Peyer's patch (tissue), 4 donors: ENCODE data around the gene DHRS4.

ENCODE experiments used
- POLR2A ChIP-seq, 2 donors: fragments of 450-650 bp; IDR thresholded peaks; one replicate each; pipeline ENCODE4 v1.5.1; 2017; ENCODE audit warnings: antibody characterized with exemption in 2 of 2, mild to moderate bottlenecking in 2 of 2, moderate library complexity in 2 of 2
- TF ChIP-seq, protein P1 (sequence below), 6 experiments: fragments of 450-650 bp in 4 of 6; fragments of 200-600 bp in 2 of 6; sonication (generic) in 1 of 6; IDR thresholded peaks; one replicate each; pipeline ENCODE4 v1.5.1; 2017 to 2019; ENCODE audit warnings: antibody characterized with exemption in 6 of 6, mild to moderate bottlenecking in 3 of 6, moderate library complexity in 1 of 6

DNA sequence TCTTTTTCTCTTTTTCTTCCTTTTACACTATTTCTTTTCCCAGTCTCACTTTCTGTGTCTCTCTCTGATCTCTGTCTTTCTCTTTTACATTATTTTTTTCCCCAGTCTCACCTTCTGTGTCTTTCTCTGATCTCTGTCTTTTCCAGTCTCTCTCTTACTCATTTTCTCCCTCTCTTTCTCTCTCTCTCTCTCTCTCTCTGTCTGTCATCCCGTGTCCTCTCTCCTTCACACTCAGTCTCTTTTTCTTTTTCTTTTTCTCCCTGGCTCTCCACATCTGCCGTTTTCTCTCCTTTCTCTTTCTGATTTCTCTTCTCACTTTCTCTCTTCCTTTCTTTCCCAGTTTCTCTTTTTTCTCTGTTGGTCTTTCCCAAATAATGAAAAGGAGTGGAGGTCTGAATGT, 57.5 kb downstream of the DHRS4 start:
- TF ChIP-seq, protein P1, sequence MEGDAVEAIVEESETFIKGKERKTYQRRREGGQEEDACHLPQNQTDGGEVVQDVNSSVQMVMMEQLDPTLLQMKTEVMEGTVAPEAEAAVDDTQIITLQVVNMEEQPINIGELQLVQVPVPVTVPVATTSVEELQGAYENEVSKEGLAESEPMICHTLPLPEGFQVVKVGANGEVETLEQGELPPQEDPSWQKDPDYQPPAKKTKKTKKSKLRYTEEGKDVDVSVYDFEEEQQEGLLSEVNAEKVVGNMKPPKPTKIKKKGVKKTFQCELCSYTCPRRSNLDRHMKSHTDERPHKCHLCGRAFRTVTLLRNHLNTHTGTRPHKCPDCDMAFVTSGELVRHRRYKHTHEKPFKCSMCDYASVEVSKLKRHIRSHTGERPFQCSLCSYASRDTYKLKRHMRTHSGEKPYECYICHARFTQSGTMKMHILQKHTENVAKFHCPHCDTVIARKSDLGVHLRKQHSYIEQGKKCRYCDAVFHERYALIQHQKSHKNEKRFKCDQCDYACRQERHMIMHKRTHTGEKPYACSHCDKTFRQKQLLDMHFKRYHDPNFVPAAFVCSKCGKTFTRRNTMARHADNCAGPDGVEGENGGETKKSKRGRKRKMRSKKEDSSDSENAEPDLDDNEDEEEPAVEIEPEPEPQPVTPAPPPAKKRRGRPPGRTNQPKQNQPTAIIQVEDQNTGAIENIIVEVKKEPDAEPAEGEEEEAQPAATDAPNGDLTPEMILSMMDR (IDR thresholded peaks at IDR 0.05), result no peak
- TF ChIP-seq POLR2A (IDR thresholded peaks at IDR 0.05), result no peak
